ENCODE measurements around the gene NR1H4.
"Not testable (repeated sequence)": the region's sequence is repeated elsewhere in the genome, so short reads cannot be mapped to it uniquely, and the experiment has no call there.

The NR1H4 gene

GRCh38 chr12:100473716-100474150 lies at the start of gene NR1H4:
Gene NR1H4, plus strand, starts transcription at chr12:100473866. Its CDS starts 19,458 bp downstream, at chr12:100493324.
- Histone ChIP-seq H3K4me3 (ENCODE audit: low read depth, low read length) (no peak within 1 kb of the TSS), H3K9me3 (ENCODE audit: control insufficient read depth, insufficient read depth, low read length) (no peaks in the 10 kb centered on the region), H3K27me3 (ENCODE audit: control insufficient read depth, insufficient read depth, low read length) (no peaks in the 10 kb centered on the region), H3K9ac (ENCODE audit: low read depth, low read length) (no peak within 1 kb of the TSS), H3K27ac (ENCODE audit: low read depth, low read length) (no peak within 1 kb of the TSS), H3K36me3 (ENCODE audit: control insufficient read depth, insufficient read depth, low read length) (no peaks in the 10 kb centered on the region), H3K4me1 (ENCODE audit: control insufficient read depth, insufficient read depth, low read length) (0 out of 2 replicates have a peak, but pooled peaks cover 2% of the 10 kb centered on the region)

GRCh38 chr12:100426145-100426544 lies 47.5 kb upstream of the NR1H4 start:
- Histone ChIP-seq H3K27ac (ENCODE audit: low read depth, low read length) (no peak overlapping the region), H3K36me3 (ENCODE audit: control insufficient read depth, insufficient read depth, low read length) (no peaks in the 10 kb centered on the region), H3K4me1 (ENCODE audit: control insufficient read depth, insufficient read depth, low read length) (no peaks in the 10 kb centered on the region)

DNA sequence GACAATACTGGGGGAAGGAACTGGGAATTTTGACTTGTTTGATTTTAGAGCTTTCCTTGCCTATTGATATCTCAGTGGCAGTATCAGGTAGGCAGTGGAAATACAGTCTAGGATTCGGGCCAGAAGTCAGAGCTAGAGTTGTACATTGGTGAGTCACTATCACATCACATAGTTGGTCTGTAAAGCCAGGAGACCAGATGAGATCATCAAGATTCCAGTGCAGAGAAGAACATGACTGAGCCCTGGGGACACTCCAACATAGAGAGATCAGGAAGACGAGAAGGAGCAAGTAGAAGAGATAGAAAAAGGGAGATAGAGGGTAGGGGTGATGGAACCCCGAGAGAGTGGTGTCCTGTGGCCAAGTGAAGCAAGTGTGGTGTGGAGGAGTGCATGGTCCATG lies 46.6 kb upstream of the NR1H4 start:
- H3K27me3 ChIP-seq (ENCODE audit: control insufficient read depth, insufficient read depth, low read length): no peaks in the 10 kb centered on the region
- no peaks in the 10 kb centered on the region for H3K9me3 ChIP-seq (ENCODE audit: control insufficient read depth, insufficient read depth, low read length)
- no peaks in the 10 kb centered on the region for H3K36me3 ChIP-seq (ENCODE audit: control insufficient read depth, insufficient read depth, low read length)
- no peak overlapping the region for H3K9ac ChIP-seq (ENCODE audit: low read depth, low read length)
- no peak overlapping the region for H3K4me3 ChIP-seq (ENCODE audit: low read depth, low read length)
- H3K27ac ChIP-seq (ENCODE audit: low read depth, low read length): no peak overlapping the region
- H3K4me1 ChIP-seq (ENCODE audit: control insufficient read depth, insufficient read depth, low read length): no peaks in the 10 kb centered on the region

More at GRCh38 chr12:100426145-100426544, 47.5 kb upstream of the NR1H4 start:
- H3K4me3 ChIP-seq (ENCODE audit: low read depth, low read length): no peak overlapping the region
- H3K27me3 ChIP-seq (ENCODE audit: control insufficient read depth, insufficient read depth, low read length): no peaks in the 10 kb centered on the region
- no peak overlapping the region for H3K9ac ChIP-seq (ENCODE audit: low read depth, low read length)
- H3K9me3 ChIP-seq (ENCODE audit: control insufficient read depth, insufficient read depth, low read length): no peaks in the 10 kb centered on the region

GRCh38 chr12:100430251-100430650 lies 43.4 kb upstream of the NR1H4 start:
- H3K27me3 ChIP-seq (ENCODE audit: control insufficient read depth, insufficient read depth, low read length); H3K4me3 ChIP-seq (ENCODE audit: low read depth, low read length); H3K4me1 ChIP-seq (ENCODE audit: control insufficient read depth, insufficient read depth, low read length); H3K27ac ChIP-seq (ENCODE audit: low read depth, low read length); H3K9me3 ChIP-seq (ENCODE audit: control insufficient read depth, insufficient read depth, low read length); H3K9ac ChIP-seq (ENCODE audit: low read depth, low read length); H3K36me3 ChIP-seq (ENCODE audit: control insufficient read depth, insufficient read depth, low read length): not testable (repeated sequence)

GRCh38 chr12:100433701-100434100 lies 40.0 kb upstream of the NR1H4 start:
- no peak overlapping the region for H3K4me3 ChIP-seq (ENCODE audit: low read depth, low read length)
- no peak overlapping the region for H3K27ac ChIP-seq (ENCODE audit: low read depth, low read length)
- no peaks in the 10 kb centered on the region for H3K36me3 ChIP-seq (ENCODE audit: control insufficient read depth, insufficient read depth, low read length)
- no peak overlapping the region for H3K9ac ChIP-seq (ENCODE audit: low read depth, low read length)
- no peaks in the 10 kb centered on the region for H3K9me3 ChIP-seq (ENCODE audit: control insufficient read depth, insufficient read depth, low read length)
- no peaks in the 10 kb centered on the region for H3K4me1 ChIP-seq (ENCODE audit: control insufficient read depth, insufficient read depth, low read length)
- no peaks in the 10 kb centered on the region for H3K27me3 ChIP-seq (ENCODE audit: control insufficient read depth, insufficient read depth, low read length)

DNA sequence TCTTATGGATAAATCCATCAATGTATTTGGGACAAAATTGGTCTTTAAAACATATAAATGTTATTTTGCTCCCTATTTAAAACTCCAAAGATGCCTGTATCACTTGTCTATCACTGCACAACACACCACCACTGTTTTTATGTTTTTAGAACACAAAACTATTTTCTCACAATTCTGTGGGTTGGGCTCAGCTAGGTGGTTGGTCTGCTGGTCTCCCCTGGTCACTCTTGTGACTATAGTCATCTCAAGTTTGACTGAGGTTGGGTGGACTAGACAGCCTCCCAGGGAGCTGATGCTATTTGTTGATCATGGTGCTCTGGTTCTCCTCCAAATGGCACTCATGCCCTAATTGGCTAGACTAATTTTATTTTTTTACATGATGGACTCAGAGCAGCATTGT lies 39.5 kb upstream of the NR1H4 start:
- H3K36me3 ChIP-seq (ENCODE audit: control insufficient read depth, insufficient read depth, low read length): no peaks in the 10 kb centered on the region
- H3K27me3 ChIP-seq (ENCODE audit: control insufficient read depth, insufficient read depth, low read length): no peaks in the 10 kb centered on the region
- H3K4me3 ChIP-seq (ENCODE audit: low read depth, low read length): no peak overlapping the region
- H3K4me1 ChIP-seq (ENCODE audit: control insufficient read depth, insufficient read depth, low read length): no peaks in the 10 kb centered on the region
- no peak overlapping the region for H3K27ac ChIP-seq (ENCODE audit: low read depth, low read length)
- H3K9ac ChIP-seq (ENCODE audit: low read depth, low read length): no peak overlapping the region
- no peaks in the 10 kb centered on the region for H3K9me3 ChIP-seq (ENCODE audit: control insufficient read depth, insufficient read depth, low read length)

DNA sequence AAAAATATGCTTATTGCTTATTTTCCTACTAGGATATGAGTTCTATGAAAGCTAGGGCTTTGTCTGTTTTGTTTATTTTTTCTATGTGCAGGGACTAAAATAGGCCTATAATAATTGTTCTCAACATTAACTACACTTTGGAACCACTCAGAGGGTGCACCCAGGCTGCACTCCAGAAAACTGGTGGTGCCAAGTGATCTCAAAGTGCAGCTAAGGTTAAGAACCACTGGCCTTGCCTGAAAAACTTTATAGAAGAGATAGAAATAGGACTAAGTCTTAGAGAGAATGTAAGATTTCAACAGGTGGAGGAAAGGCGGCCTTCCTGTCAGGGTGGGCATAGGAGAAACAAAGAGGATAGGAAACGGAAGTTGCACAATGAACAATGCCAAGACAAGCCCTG lies 37.7 kb upstream of the NR1H4 start:
- Histone ChIP-seq H3K4me3 (ENCODE audit: low read depth, low read length) (no peak overlapping the region), H3K9me3 (ENCODE audit: control insufficient read depth, insufficient read depth, low read length) (no peaks in the 10 kb centered on the region), H3K27me3 (ENCODE audit: control insufficient read depth, insufficient read depth, low read length) (no peaks in the 10 kb centered on the region), H3K9ac (ENCODE audit: low read depth, low read length) (no peak overlapping the region), H3K36me3 (ENCODE audit: control insufficient read depth, insufficient read depth, low read length) (no peaks in the 10 kb centered on the region), H3K27ac (ENCODE audit: low read depth, low read length) (no peak overlapping the region), H3K4me1 (ENCODE audit: control insufficient read depth, insufficient read depth, low read length) (no peaks in the 10 kb centered on the region)

DNA sequence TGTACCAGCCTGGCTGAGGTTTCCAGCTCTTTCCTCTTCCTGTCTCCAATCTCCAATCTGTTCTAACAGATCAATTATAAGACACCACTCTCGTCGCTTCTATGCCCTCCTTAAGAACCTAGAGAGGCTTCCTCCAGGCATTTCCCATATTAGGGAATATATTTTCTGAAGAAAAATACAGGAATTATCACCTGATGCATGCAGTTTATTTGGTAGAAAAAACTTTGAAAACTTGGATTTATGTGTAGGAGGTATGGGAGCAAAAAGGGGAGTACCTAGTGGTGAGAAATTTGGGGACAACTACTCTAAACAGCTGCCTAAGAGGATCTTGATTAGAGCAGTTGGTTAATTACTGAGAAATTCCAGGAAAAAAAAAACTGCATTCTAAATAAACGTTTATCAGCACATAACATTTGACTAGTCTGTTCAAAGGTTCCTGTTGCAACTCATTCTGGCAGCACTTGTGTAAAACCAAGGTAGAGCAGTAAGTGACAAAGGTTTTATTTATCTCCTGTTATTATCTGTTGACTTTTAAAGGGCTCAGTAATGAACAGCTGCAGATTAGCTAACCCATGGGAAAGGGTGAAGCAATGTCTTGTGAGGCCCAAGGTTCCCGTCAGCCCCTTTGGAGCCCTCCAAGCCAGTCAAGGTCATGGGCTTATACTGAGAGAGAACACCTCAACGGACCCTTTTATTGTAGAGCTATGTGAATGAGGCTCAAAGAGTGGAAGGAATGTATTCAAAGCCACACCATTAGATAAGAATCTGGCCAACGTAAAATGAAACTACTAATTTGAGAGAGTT lies 36.4 kb upstream of the NR1H4 start:
- Histone ChIP-seq H3K36me3 (ENCODE audit: control insufficient read depth, insufficient read depth, low read length) (no peaks in the 10 kb centered on the region), H3K9ac (ENCODE audit: low read depth, low read length) (no peak overlapping the region), H3K9me3 (ENCODE audit: control insufficient read depth, insufficient read depth, low read length) (no peaks in the 10 kb centered on the region), H3K27ac (ENCODE audit: low read depth, low read length) (no peak overlapping the region), H3K4me1 (ENCODE audit: control insufficient read depth, insufficient read depth, low read length) (no peaks in the 10 kb centered on the region), H3K27me3 (ENCODE audit: control insufficient read depth, insufficient read depth, low read length) (no peaks in the 10 kb centered on the region), H3K4me3 (ENCODE audit: low read depth, low read length) (no peak overlapping the region)

- H3K4me1 ChIP-seq (ENCODE audit: control insufficient read depth, insufficient read depth, low read length): no peaks in the 10 kb centered on the region
- H3K9me3 ChIP-seq (ENCODE audit: control insufficient read depth, insufficient read depth, low read length): no peaks in the 10 kb centered on the region
- no peaks in the 10 kb centered on the region for H3K27me3 ChIP-seq (ENCODE audit: control insufficient read depth, insufficient read depth, low read length)
- no peak overlapping the region for H3K9ac ChIP-seq (ENCODE audit: low read depth, low read length)
- H3K36me3 ChIP-seq (ENCODE audit: control insufficient read depth, insufficient read depth, low read length): no peaks in the 10 kb centered on the region
- no peak overlapping the region for H3K27ac ChIP-seq (ENCODE audit: low read depth, low read length)
- no peak overlapping the region for H3K4me3 ChIP-seq (ENCODE audit: low read depth, low read length)
These were observed 33.9 kb upstream of the NR1H4 start for GRCh38 chr12:100439797-100440196.

GRCh38 chr12:100442403-100442802 lies 31.3 kb upstream of the NR1H4 start:
- H3K36me3 ChIP-seq (ENCODE audit: control insufficient read depth, insufficient read depth, low read length): no peaks in the 10 kb centered on the region
- peaks cover 3% of the 10 kb centered on the region for H3K4me1 ChIP-seq (ENCODE audit: control insufficient read depth, insufficient read depth, low read length)
- no peak overlapping the region for H3K4me3 ChIP-seq (ENCODE audit: low read depth, low read length)
- no peaks in the 10 kb centered on the region for H3K27me3 ChIP-seq (ENCODE audit: control insufficient read depth, insufficient read depth, low read length)
- no peak overlapping the region for H3K9ac ChIP-seq (ENCODE audit: low read depth, low read length)
- H3K9me3 ChIP-seq (ENCODE audit: control insufficient read depth, insufficient read depth, low read length): no peaks in the 10 kb centered on the region
- H3K27ac ChIP-seq (ENCODE audit: low read depth, low read length): no peak overlapping the region

- no peak overlapping the region for H3K4me3 ChIP-seq (ENCODE audit: low read depth, low read length)
- H3K27ac ChIP-seq (ENCODE audit: low read depth, low read length): no peak overlapping the region
- H3K4me1 ChIP-seq (ENCODE audit: control insufficient read depth, insufficient read depth, low read length): peaks cover 6% of the 10 kb centered on the region
- H3K27me3 ChIP-seq (ENCODE audit: control insufficient read depth, insufficient read depth, low read length): no peaks in the 10 kb centered on the region
- H3K9me3 ChIP-seq (ENCODE audit: control insufficient read depth, insufficient read depth, low read length): no peaks in the 10 kb centered on the region
- H3K36me3 ChIP-seq (ENCODE audit: control insufficient read depth, insufficient read depth, low read length): no peaks in the 10 kb centered on the region
- no peak overlapping the region for H3K9ac ChIP-seq (ENCODE audit: low read depth, low read length)
These were observed 30.2 kb upstream of the NR1H4 start for GRCh38 chr12:100443434-100443833.

All from HUES48 (cell line).